ENCODE measurements around the gene ATP8A2.

Gene ATP8A2

GRCh38 chr13:25687471-25688225 lies 315.9 kb downstream of the ATP8A2 start:
- Histone ChIP-seq H3K4me1 (ENCODE audit: control insufficient read depth, insufficient read depth, low read length) (no peaks in the 10 kb centered on the region), H3K4me3 (ENCODE audit: low read length) (no peak overlapping the region), H3K9ac (ENCODE audit: low read length) (no peak overlapping the region), H3K27ac (ENCODE audit: low read depth, low read length) (no peak overlapping the region), H3K27me3 (ENCODE audit: control insufficient read depth, insufficient read depth, low read length) (no peaks in the 10 kb centered on the region), H3K36me3 (ENCODE audit: control insufficient read depth, insufficient read depth, low read length) (no peaks in the 10 kb centered on the region)

- H3K4me3 ChIP-seq (ENCODE audit: low read length): no peak overlapping the region
- no peak overlapping the region for H3K27ac ChIP-seq (ENCODE audit: low read depth, low read length)
- no peaks in the 10 kb centered on the region for H3K27me3 ChIP-seq (ENCODE audit: control insufficient read depth, insufficient read depth, low read length)
- H3K36me3 ChIP-seq (ENCODE audit: control insufficient read depth, insufficient read depth, low read length): no peaks in the 10 kb centered on the region
- no peaks in the 10 kb centered on the region for H3K4me1 ChIP-seq (ENCODE audit: control insufficient read depth, insufficient read depth, low read length)
- no peak overlapping the region for H3K9ac ChIP-seq (ENCODE audit: low read length)
These were observed 316.8 kb downstream of the ATP8A2 start for GRCh38 chr13:25688536-25688935.

- no peak overlapping the region for H3K27ac ChIP-seq (ENCODE audit: low read depth, low read length)
- H3K27me3 ChIP-seq (ENCODE audit: control insufficient read depth, insufficient read depth, low read length): no peaks in the 10 kb centered on the region
- H3K36me3 ChIP-seq (ENCODE audit: control insufficient read depth, insufficient read depth, low read length): no peaks in the 10 kb centered on the region
- H3K4me1 ChIP-seq (ENCODE audit: control insufficient read depth, insufficient read depth, low read length): no peaks in the 10 kb centered on the region
- no peak overlapping the region for H3K9ac ChIP-seq (ENCODE audit: low read length)
- H3K4me3 ChIP-seq (ENCODE audit: low read length): no peak overlapping the region
These were observed 317.8 kb downstream of the ATP8A2 start for GRCh38 chr13:25689539-25689938.

GRCh38 chr13:25690582-25690981 lies 318.8 kb downstream of the ATP8A2 start:
- no peaks in the 10 kb centered on the region for H3K4me1 ChIP-seq (ENCODE audit: control insufficient read depth, insufficient read depth, low read length)
- H3K4me3 ChIP-seq (ENCODE audit: low read length): no peak overlapping the region
- H3K27me3 ChIP-seq (ENCODE audit: control insufficient read depth, insufficient read depth, low read length): no peaks in the 10 kb centered on the region
- H3K36me3 ChIP-seq (ENCODE audit: control insufficient read depth, insufficient read depth, low read length): no peaks in the 10 kb centered on the region
- no peak overlapping the region for H3K27ac ChIP-seq (ENCODE audit: low read depth, low read length)
- H3K9ac ChIP-seq (ENCODE audit: low read length): no peak overlapping the region

- Histone ChIP-seq H3K27ac (ENCODE audit: low read depth, low read length) (no peak overlapping the region), H3K4me3 (ENCODE audit: low read length) (no peak overlapping the region), H3K27me3 (ENCODE audit: control insufficient read depth, insufficient read depth, low read length) (no peaks in the 10 kb centered on the region), H3K4me1 (ENCODE audit: control insufficient read depth, insufficient read depth, low read length) (no peaks in the 10 kb centered on the region), H3K9ac (ENCODE audit: low read length) (no peak overlapping the region), H3K36me3 (ENCODE audit: control insufficient read depth, insufficient read depth, low read length) (no peaks in the 10 kb centered on the region)
These were observed 319.9 kb downstream of the ATP8A2 start for GRCh38 chr13:25691654-25692053.

- H3K4me3 ChIP-seq (ENCODE audit: low read length): no peak overlapping the region
- no peak overlapping the region for H3K27ac ChIP-seq (ENCODE audit: low read depth, low read length)
- H3K9ac ChIP-seq (ENCODE audit: low read length): no peak overlapping the region
These were observed 320.3 kb downstream of the ATP8A2 start for GRCh38 chr13:25692099-25692498.

GRCh38 chr13:25699056-25699455 lies 327.3 kb downstream of the ATP8A2 start:
- Histone ChIP-seq H3K27me3 (ENCODE audit: control insufficient read depth, insufficient read depth, low read length) (no peaks in the 10 kb centered on the region), H3K36me3 (ENCODE audit: control insufficient read depth, insufficient read depth, low read length) (no peaks in the 10 kb centered on the region), H3K27ac (ENCODE audit: low read depth, low read length) (no peak overlapping the region), H3K4me3 (ENCODE audit: low read length) (no peak overlapping the region), H3K9ac (ENCODE audit: low read length) (no peak overlapping the region), H3K4me1 (ENCODE audit: control insufficient read depth, insufficient read depth, low read length) (no peaks in the 10 kb centered on the region)

More at GRCh38 chr13:25692099-25692498, 320.3 kb downstream of the ATP8A2 start:
- no peaks in the 10 kb centered on the region for H3K36me3 ChIP-seq (ENCODE audit: control insufficient read depth, insufficient read depth, low read length)
- H3K27me3 ChIP-seq (ENCODE audit: control insufficient read depth, insufficient read depth, low read length): no peaks in the 10 kb centered on the region
- no peaks in the 10 kb centered on the region for H3K4me1 ChIP-seq (ENCODE audit: control insufficient read depth, insufficient read depth, low read length)

GRCh38 chr13:25699600-25699999 lies 327.8 kb downstream of the ATP8A2 start:
- Histone ChIP-seq H3K27ac (ENCODE audit: low read depth, low read length) (no peak overlapping the region), H3K4me1 (ENCODE audit: control insufficient read depth, insufficient read depth, low read length) (no peaks in the 10 kb centered on the region), H3K27me3 (ENCODE audit: control insufficient read depth, insufficient read depth, low read length) (no peaks in the 10 kb centered on the region), H3K36me3 (ENCODE audit: control insufficient read depth, insufficient read depth, low read length) (no peaks in the 10 kb centered on the region), H3K4me3 (ENCODE audit: low read length) (no peak overlapping the region), H3K9ac (ENCODE audit: low read length) (no peak overlapping the region)

- H3K27ac ChIP-seq (ENCODE audit: low read depth, low read length): no peak overlapping the region
- H3K9ac ChIP-seq (ENCODE audit: low read length): no peak overlapping the region
- H3K4me3 ChIP-seq (ENCODE audit: low read length): no peak overlapping the region
- H3K4me1 ChIP-seq (ENCODE audit: control insufficient read depth, insufficient read depth, low read length): no peaks in the 10 kb centered on the region
- H3K36me3 ChIP-seq (ENCODE audit: control insufficient read depth, insufficient read depth, low read length): no peaks in the 10 kb centered on the region
- no peaks in the 10 kb centered on the region for H3K27me3 ChIP-seq (ENCODE audit: control insufficient read depth, insufficient read depth, low read length)
These were observed 329.5 kb downstream of the ATP8A2 start for GRCh38 chr13:25701304-25701703.

GRCh38 chr13:25702386-25702785 lies 330.6 kb downstream of the ATP8A2 start:
- no peak overlapping the region for H3K9ac ChIP-seq (ENCODE audit: low read length)
- no peak overlapping the region for H3K4me3 ChIP-seq (ENCODE audit: low read length)
- H3K27ac ChIP-seq (ENCODE audit: low read depth, low read length): no peak overlapping the region
- H3K27me3 ChIP-seq (ENCODE audit: control insufficient read depth, insufficient read depth, low read length): no peaks in the 10 kb centered on the region
- H3K4me1 ChIP-seq (ENCODE audit: control insufficient read depth, insufficient read depth, low read length): no peaks in the 10 kb centered on the region
- H3K36me3 ChIP-seq (ENCODE audit: control insufficient read depth, insufficient read depth, low read length): no peaks in the 10 kb centered on the region

GRCh38 chr13:25707726-25708125 lies 336.0 kb downstream of the ATP8A2 start:
- Histone ChIP-seq H3K4me1 (ENCODE audit: control insufficient read depth, insufficient read depth, low read length) (no peaks in the 10 kb centered on the region), H3K27me3 (ENCODE audit: control insufficient read depth, insufficient read depth, low read length) (no peaks in the 10 kb centered on the region), H3K27ac (ENCODE audit: low read depth, low read length) (no peak overlapping the region), H3K4me3 (ENCODE audit: low read length) (no peak overlapping the region), H3K36me3 (ENCODE audit: control insufficient read depth, insufficient read depth, low read length) (no peaks in the 10 kb centered on the region), H3K9ac (ENCODE audit: low read length) (no peak overlapping the region)

GRCh38 chr13:25708268-25708667 lies 336.5 kb downstream of the ATP8A2 start:
- H3K9ac ChIP-seq (ENCODE audit: low read length): no peak overlapping the region
- no peaks in the 10 kb centered on the region for H3K4me1 ChIP-seq (ENCODE audit: control insufficient read depth, insufficient read depth, low read length)
- no peaks in the 10 kb centered on the region for H3K36me3 ChIP-seq (ENCODE audit: control insufficient read depth, insufficient read depth, low read length)
- H3K4me3 ChIP-seq (ENCODE audit: low read length): no peak overlapping the region
- H3K27me3 ChIP-seq (ENCODE audit: control insufficient read depth, insufficient read depth, low read length): no peaks in the 10 kb centered on the region
- no peak overlapping the region for H3K27ac ChIP-seq (ENCODE audit: low read depth, low read length)

- H3K36me3 ChIP-seq (ENCODE audit: control insufficient read depth, insufficient read depth, low read length): no peaks in the 10 kb centered on the region
- H3K4me3 ChIP-seq (ENCODE audit: low read length): no peak overlapping the region
- no peaks in the 10 kb centered on the region for H3K27me3 ChIP-seq (ENCODE audit: control insufficient read depth, insufficient read depth, low read length)
- H3K27ac ChIP-seq (ENCODE audit: low read depth, low read length): no peak overlapping the region
- no peaks in the 10 kb centered on the region for H3K4me1 ChIP-seq (ENCODE audit: control insufficient read depth, insufficient read depth, low read length)
- H3K9ac ChIP-seq (ENCODE audit: low read length): no peak overlapping the region
These were observed 337.3 kb downstream of the ATP8A2 start for GRCh38 chr13:25709088-25709487.
